ENCODE results near the gene TTC36. TPM values are rescaled to one million over a fixed set of nuclear protein-coding genes. Genes with fewer than 3 reads are reported as not detected.

TTC36 gene
- total RNA-seq, result 0.20 TPM in 1 of 2 replicates, not detected in the other

GRCh38 chr11:118527109-118527508, at the start of gene TTC36:
TTC36 (plus strand) TSS chr11:118527474; CDS start chr11:118527495, 21 bp downstream.

GRCh38 chr11:118530683-118531596, 3.7 kb downstream of the TTC36 start, which contains the start of gene TMEM25:
TMEM25 (plus strand) TSS chr11:118531192; CDS start chr11:118531802, 610 bp downstream.

GRCh38 chr11:118572061-118572980, 45.0 kb downstream of the TTC36 start, which contains the start of gene ARCN1:
ARCN1 (plus strand) TSS chr11:118572409; CDS start chr11:118572548, 139 bp downstream.

Other genes starting within 250 kb of the TTC36 start
- gene CD3E, start 222.7 kb upstream of the TTC36 start, total RNA-seq, result not detected in 2 replicates
- gene CD3D, start 184.8 kb upstream of the TTC36 start, total RNA-seq, result not detected in 2 replicates
- gene CD3G, start 183.1 kb upstream of the TTC36 start, total RNA-seq, result not detected in 2 replicates
- gene UBE4A, start 167.9 kb upstream of the TTC36 start, total RNA-seq, result 43.4 and 54.2 TPM in 2 replicates
- gene ATP5MG, start 125.9 kb upstream of the TTC36 start, total RNA-seq, result 26.6 and 31.6 TPM in 2 replicates
- 28.7 and 39.1 TPM in 2 replicates for gene KMT2A, start 91.0 kb upstream of the TTC36 start, total RNA-seq
- gene TMEM25, start 3.7 kb downstream of the TTC36 start, total RNA-seq, result 0.73 and 1.2 TPM in 2 replicates
- gene IFT46, start 38.5 kb downstream of the TTC36 start, total RNA-seq, result 36.4 and 40.8 TPM in 2 replicates
- 105 and 157 TPM in 2 replicates for gene ARCN1, start 44.9 kb downstream of the TTC36 start, total RNA-seq
- 148 and 163 TPM in 2 replicates for gene PHLDB1, start 80.1 kb downstream of the TTC36 start, total RNA-seq
- gene TREH, start 152.2 kb downstream of the TTC36 start, total RNA-seq, result not detected in 2 replicates